DND-41 (cell line): Measurements from ENCODE around the gene TTC38.

Experiments
- ATAC-seq: fragments of 200-7000 bp; cut with Tn5 transposase; 3 replicates; pipeline ENCODE4 v1.9.1; 2021; ENCODE audit warnings: low read depth; ENCODE audit not compliant: insufficient read depth
- DNase-seq: peaks from one replicate; pipeline ENCODE4 v3.0.0-alpha.2; 2020
- H2AFZ ChIP-seq: 2 replicates; pipeline ENCODE4 v1.6.0; 2012; ENCODE audit warnings: low read depth, low read length
- H3K27ac ChIP-seq: 2 replicates; pipeline ENCODE4 v1.5.1; 2012; ENCODE audit warnings: low read length, inconsistent platforms
- H3K27me3 ChIP-seq: fragments of 200-600 bp; sonication (generic); 2 replicates; pipeline ENCODE4 v1.6.0; 2012; ENCODE audit warnings: low read length, mild to moderate bottlenecking, inconsistent platforms; ENCODE audit not compliant: insufficient read depth, poor library complexity
- H3K36me3 ChIP-seq: 2 replicates; pipeline ENCODE4 v1.5.1; 2012; ENCODE audit warnings: low read length, inconsistent platforms; ENCODE audit not compliant: insufficient read depth
- H3K4me1 ChIP-seq: 2 replicates; pipeline ENCODE4 v1.5.1; 2012; ENCODE audit warnings: mild to moderate bottlenecking, low read length; ENCODE audit not compliant: insufficient read depth
- H3K4me2 ChIP-seq: 2 replicates; pipeline ENCODE4 v1.6.0; 2012; ENCODE audit warnings: mild to moderate bottlenecking, moderate library complexity, low read length, inconsistent platforms; ENCODE audit not compliant: insufficient read depth
- H3K4me3 ChIP-seq, 2 experiments: fragments of 200-600 bp in 1 of 2; shearing (Covaris generic) in 1 of 2; 2 replicates each; pipeline ENCODE4 v1.5.1; 2012 to 2016; ENCODE audit warnings: inconsistent platforms in 2 of 2, low read length in 2 of 2, mild to moderate bottlenecking in 2 of 2, low read depth in 1 of 2, moderate library complexity in 1 of 2
- H3K79me2 ChIP-seq: 2 replicates; pipeline ENCODE4 v1.6.0; 2012; ENCODE audit warnings: low read length, inconsistent platforms; ENCODE audit not compliant: insufficient read depth
- H3K9ac ChIP-seq: 2 replicates; pipeline ENCODE4 v1.6.0; 2012; ENCODE audit warnings: low read depth, mild to moderate bottlenecking, inconsistent platforms, low read length, moderate library complexity
- H3K9me3 ChIP-seq: 2 replicates; pipeline ENCODE4 v1.5.1; 2012; ENCODE audit warnings: low read length, moderate library complexity, mild to moderate bottlenecking, inconsistent platforms; ENCODE audit not compliant: insufficient read depth, severe bottlenecking
- H4K20me1 ChIP-seq: 2 replicates; pipeline ENCODE4 v1.6.0; 2012; ENCODE audit warnings: low read length; ENCODE audit not compliant: insufficient read depth
- EZH2 ChIP-seq: IDR thresholded peaks from 3 replicates; pipeline ENCODE4 v1.6.1; 2012; ENCODE audit warnings: borderline replicate concordance, low read depth, mild to moderate bottlenecking, moderate library complexity, low read length, inconsistent platforms; ENCODE audit not compliant: severe bottlenecking
- TF ChIP-seq, protein P1 (sequence below): IDR thresholded peaks from 2 replicates; pipeline ENCODE4 v1.5.1; 2012; ENCODE audit warnings: borderline replicate concordance, low read length, moderate library complexity, mild to moderate bottlenecking; ENCODE audit not compliant: poor library complexity, severe bottlenecking; ENCODE audit errors: extremely low read depth

Gene TTC38

DNA sequence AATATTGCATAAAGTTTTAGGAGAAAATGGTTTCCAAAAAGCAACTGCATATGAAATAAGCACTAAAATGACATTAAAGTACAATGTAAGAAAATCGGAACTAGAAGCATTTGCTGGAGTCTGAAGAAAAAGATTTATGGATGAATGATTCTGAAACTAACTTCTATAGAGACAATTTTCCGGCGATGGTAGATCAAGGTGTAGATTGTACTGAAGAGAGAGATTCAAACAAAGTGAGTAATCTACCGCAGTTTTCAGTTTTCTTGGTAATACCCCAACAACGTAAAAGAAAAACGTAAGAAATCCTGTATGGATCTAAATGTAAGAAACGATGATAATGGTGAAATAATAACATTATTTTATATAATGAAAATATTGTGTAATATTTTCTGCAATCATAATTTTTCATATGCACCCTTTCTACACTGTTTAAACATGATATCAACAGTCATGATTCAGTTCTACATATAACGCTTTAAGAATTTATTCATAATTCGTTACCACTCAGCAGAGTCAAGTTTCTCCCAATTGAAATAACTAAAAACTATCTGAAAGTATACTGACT lies 15.9 kb upstream of the TTC38 start:
- DNase-seq (no peak), ATAC-seq (no peak)
- no peak overlapping the region for H2AFZ ChIP-seq
- TF ChIP-seq, protein P1, sequence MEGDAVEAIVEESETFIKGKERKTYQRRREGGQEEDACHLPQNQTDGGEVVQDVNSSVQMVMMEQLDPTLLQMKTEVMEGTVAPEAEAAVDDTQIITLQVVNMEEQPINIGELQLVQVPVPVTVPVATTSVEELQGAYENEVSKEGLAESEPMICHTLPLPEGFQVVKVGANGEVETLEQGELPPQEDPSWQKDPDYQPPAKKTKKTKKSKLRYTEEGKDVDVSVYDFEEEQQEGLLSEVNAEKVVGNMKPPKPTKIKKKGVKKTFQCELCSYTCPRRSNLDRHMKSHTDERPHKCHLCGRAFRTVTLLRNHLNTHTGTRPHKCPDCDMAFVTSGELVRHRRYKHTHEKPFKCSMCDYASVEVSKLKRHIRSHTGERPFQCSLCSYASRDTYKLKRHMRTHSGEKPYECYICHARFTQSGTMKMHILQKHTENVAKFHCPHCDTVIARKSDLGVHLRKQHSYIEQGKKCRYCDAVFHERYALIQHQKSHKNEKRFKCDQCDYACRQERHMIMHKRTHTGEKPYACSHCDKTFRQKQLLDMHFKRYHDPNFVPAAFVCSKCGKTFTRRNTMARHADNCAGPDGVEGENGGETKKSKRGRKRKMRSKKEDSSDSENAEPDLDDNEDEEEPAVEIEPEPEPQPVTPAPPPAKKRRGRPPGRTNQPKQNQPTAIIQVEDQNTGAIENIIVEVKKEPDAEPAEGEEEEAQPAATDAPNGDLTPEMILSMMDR, result no peak
- no peak for TF ChIP-seq EZH2
- H3K79me2 ChIP-seq, result peaks cover 59% of the 10 kb centered on the region
- no peaks in the 10 kb centered on the region for H4K20me1 ChIP-seq
- peak overlapping the region; percentile 99 for H3K27ac ChIP-seq
- peaks cover 65% of the 10 kb centered on the region for H3K4me1 ChIP-seq
- no peaks in the 10 kb centered on the region for H3K27me3 ChIP-seq
- peak overlapping the region; percentile 93 for H3K9ac ChIP-seq
- H3K9me3 ChIP-seq, result no peaks in the 10 kb centered on the region
- peak overlapping the region; percentile 82 for H3K4me2 ChIP-seq
- no peaks in the 10 kb centered on the region; the same call in 1 of the 2 replicates for H3K36me3 ChIP-seq
- H3K4me3 ChIP-seq, result peak overlapping the region; percentile 60 to 77

DNA sequence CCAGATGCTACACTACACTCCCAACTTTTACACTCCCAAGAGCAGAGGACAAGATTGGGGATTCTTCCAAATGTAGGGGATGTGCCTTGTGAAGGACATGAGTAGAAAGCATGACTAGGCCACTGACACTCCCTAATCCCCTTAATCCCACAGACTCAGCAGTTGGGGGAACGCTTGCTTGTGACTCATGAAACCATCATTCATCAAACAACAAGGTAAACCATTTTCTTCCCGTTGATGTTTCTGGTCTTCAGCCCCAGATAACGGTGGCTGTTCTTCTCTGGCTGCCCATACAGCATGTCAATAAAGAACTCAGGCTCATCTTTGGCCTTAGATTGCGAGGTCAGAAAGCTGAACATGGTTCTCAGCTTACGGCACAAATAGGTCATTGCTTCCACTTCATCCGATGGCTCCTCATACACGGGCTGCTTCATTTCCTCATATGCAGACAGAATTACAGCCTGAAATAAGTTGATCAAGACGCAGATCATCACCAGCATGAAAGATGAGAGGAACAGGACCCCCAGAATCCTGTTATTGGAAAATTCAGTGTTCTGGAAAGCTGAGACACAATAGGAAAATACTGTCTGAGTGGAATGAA lies 11.3 kb upstream of the TTC38 start:
- Histone ChIP-seq H3K36me3 (no peaks in the 10 kb centered on the region), H3K27me3 (no peaks in the 10 kb centered on the region), H4K20me1 (no peaks in the 10 kb centered on the region), H3K27ac (no peak overlapping the region), H3K4me3 (no peak overlapping the region), H3K4me1 (peaks cover 35% of the 10 kb centered on the region), H2AFZ (no peak overlapping the region), H3K9me3 (no peaks in the 10 kb centered on the region), H3K79me2 (peaks cover 22% of the 10 kb centered on the region), H3K9ac (no peak overlapping the region), H3K4me2 (no peak overlapping the region)
- DNase-seq (no peak), ATAC-seq (no peak)
- TF ChIP-seq, protein P1, result no peak
- TF ChIP-seq EZH2, result no peak

DNA sequence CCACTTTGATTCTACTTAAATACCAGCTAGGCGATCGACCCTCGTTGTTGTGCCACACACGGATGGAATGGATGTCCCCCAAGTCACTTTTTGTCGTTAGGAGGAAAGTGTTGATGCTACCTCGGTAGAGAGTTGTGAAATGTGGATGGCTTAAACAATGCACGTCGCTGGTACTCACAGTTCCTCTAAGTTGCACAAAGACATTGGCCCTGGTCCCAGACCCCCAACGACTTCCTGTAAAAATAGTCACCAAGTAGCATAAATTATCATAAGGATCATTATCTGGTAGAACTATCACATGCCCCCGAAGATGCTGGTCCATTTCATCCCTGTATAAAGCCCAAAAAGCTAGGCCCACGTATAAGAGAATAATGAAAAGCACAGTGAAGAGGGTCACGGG lies 8.4 kb upstream of the TTC38 start:
- H3K4me1 ChIP-seq, result peaks cover 6% of the 10 kb centered on the region
- H3K79me2 ChIP-seq, result no peaks in the 10 kb centered on the region
- ATAC-seq (no peak), DNase-seq (no peak)
- no peak overlapping the region for H3K9ac ChIP-seq
- H3K4me3 ChIP-seq, result no peak overlapping the region
- H3K9me3 ChIP-seq, result peaks cover 2% of the 10 kb centered on the region
- no peaks in the 10 kb centered on the region for H3K27me3 ChIP-seq
- H3K4me2 ChIP-seq, result no peak overlapping the region
- TF ChIP-seq, protein P1, result no peak
- no peak for TF ChIP-seq EZH2
- no peaks in the 10 kb centered on the region for H3K36me3 ChIP-seq
- H3K27ac ChIP-seq, result no peak overlapping the region
- no peak overlapping the region for H2AFZ ChIP-seq
- H4K20me1 ChIP-seq, result no peaks in the 10 kb centered on the region

DNA sequence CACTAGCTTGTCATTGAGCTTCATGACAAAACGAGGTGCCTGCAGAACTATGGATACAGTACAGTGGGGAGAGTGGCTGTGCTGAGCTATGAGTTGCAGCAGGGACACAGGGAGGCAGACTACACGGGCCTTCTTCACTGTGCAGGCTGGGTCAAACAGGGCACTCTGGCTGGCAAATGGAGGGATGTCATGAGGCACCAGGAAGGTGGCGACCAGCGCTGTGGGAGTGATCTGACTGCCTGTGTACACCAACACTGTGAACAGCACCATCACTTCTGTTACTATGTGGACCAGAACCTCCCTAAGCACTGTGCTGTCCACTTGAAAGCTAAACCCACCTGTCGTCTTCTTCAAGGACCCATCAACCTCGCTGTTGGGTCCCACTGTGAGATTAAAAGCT lies 7.8 kb upstream of the TTC38 start:
- no peak overlapping the region for H3K27ac ChIP-seq
- no peak for TF ChIP-seq EZH2
- TF ChIP-seq, protein P1, result no peak
- H3K4me3 ChIP-seq, result no peak overlapping the region
- H3K4me1 ChIP-seq, result no peaks in the 10 kb centered on the region
- no peak overlapping the region for H2AFZ ChIP-seq
- no peak for ATAC-seq
- H4K20me1 ChIP-seq, result no peaks in the 10 kb centered on the region
- no peaks in the 10 kb centered on the region for H3K36me3 ChIP-seq
- no peak overlapping the region for H3K4me2 ChIP-seq
- H3K27me3 ChIP-seq, result no peaks in the 10 kb centered on the region
- H3K79me2 ChIP-seq, result no peaks in the 10 kb centered on the region
- peaks cover 4% of the 10 kb centered on the region for H3K9me3 ChIP-seq
- DNase-seq, result no peak
- no peak overlapping the region for H3K9ac ChIP-seq
